Neuronal stem cell (in vitro differentiated cells): Measurements from ENCODE around the gene SAG.

ENCODE experiments used
- DNase-seq: peaks from one replicate; pipeline ENCODE4 v3.0.0-alpha.2; 2013; ENCODE audit warnings: low spot score
- H2AFZ ChIP-seq: one replicate; pipeline ENCODE4 v1.6.1; 2013; ENCODE audit warnings: mild to moderate bottlenecking, low read length, inconsistent platforms
- H2AK5ac ChIP-seq: 2 replicates; pipeline ENCODE4 v1.6.1; 2013; ENCODE audit warnings: low read depth, mild to moderate bottlenecking, inconsistent platforms, low read length, moderate library complexity, mixed read lengths
- H2BK120ac ChIP-seq: 2 replicates; pipeline ENCODE4 v1.6.1; 2013; ENCODE audit warnings: low read depth, mild to moderate bottlenecking, inconsistent platforms, low read length, moderate library complexity, mixed read lengths
- H2BK12ac ChIP-seq: one replicate; pipeline ENCODE4 v1.6.1; 2013; ENCODE audit warnings: low read length, inconsistent platforms
- H2BK15ac ChIP-seq: 2 replicates; pipeline ENCODE4 v1.6.1; 2013; ENCODE audit warnings: mild to moderate bottlenecking, low read length, inconsistent platforms, mixed read lengths
- H2BK5ac ChIP-seq: one replicate; pipeline ENCODE4 v1.6.1; 2013; ENCODE audit warnings: inconsistent platforms, mild to moderate bottlenecking, low read length, moderate library complexity
- H3K14ac ChIP-seq: one replicate; pipeline ENCODE4 v1.6.1; 2013; ENCODE audit warnings: low read length, inconsistent platforms
- H3K18ac ChIP-seq: 2 replicates; pipeline ENCODE4 v1.6.1; 2013; ENCODE audit warnings: low read length, inconsistent platforms
- H3K23ac ChIP-seq: 2 replicates; pipeline ENCODE4 v1.6.1; 2013; ENCODE audit warnings: low read depth, mild to moderate bottlenecking, mixed read lengths, low read length, inconsistent platforms; ENCODE audit not compliant: poor library complexity
- H3K27ac ChIP-seq: replicated peaks from 3 replicates; pipeline ENCODE4 v1.5.1; 2013; ENCODE audit warnings: low read length, inconsistent platforms
- H3K27me3 ChIP-seq, 3 experiments: 2 replicates each; pipeline ENCODE4 v1.6.1; 2013; ENCODE audit warnings: low read length in 3 of 3, mild to moderate bottlenecking in 2 of 3, inconsistent platforms in 1 of 3, low read depth in 1 of 3, mixed read lengths in 1 of 3, moderate library complexity in 1 of 3; ENCODE audit not compliant: control insufficient read depth in 3 of 3, insufficient read depth in 3 of 3
- H3K36me3 ChIP-seq, 2 donors: replicated peaks in 1 of 2; 2 replicates each; pipeline ENCODE4 v1.6.1; 2013; ENCODE audit warnings: low read length in 2 of 2; ENCODE audit not compliant: control insufficient read depth in 2 of 2, insufficient read depth in 2 of 2
- H3K4ac ChIP-seq: 2 replicates; pipeline ENCODE4 v1.6.1; 2013; ENCODE audit warnings: inconsistent platforms, mild to moderate bottlenecking, low read length, moderate library complexity
- H3K4me1 ChIP-seq, 2 donors: 1 replicate in 1 of 2; 2 replicates in 1 of 2; pipeline ENCODE4 v1.6.1; 2013; ENCODE audit warnings: low read length in 2 of 2, low read depth in 1 of 2; ENCODE audit not compliant: control insufficient read depth in 2 of 2, insufficient read depth in 1 of 2
- H3K4me2 ChIP-seq: one replicate; pipeline ENCODE4 v1.6.1; 2013; ENCODE audit warnings: mild to moderate bottlenecking, low read length, inconsistent platforms; ENCODE audit not compliant: insufficient read depth, poor library complexity, severe bottlenecking
- H3K4me3 ChIP-seq, 2 donors: 2 replicates each; pipeline ENCODE4 v1.5.1; 2013; ENCODE audit warnings: low read length in 2 of 2, mild to moderate bottlenecking in 2 of 2, inconsistent platforms in 1 of 2, moderate library complexity in 1 of 2
- H3K79me1 ChIP-seq: one replicate; pipeline ENCODE4 v1.6.1; 2013; ENCODE audit warnings: low read depth, mild to moderate bottlenecking, inconsistent platforms, low read length, moderate library complexity
- H3K9ac ChIP-seq: one replicate; pipeline ENCODE4 v1.6.1; 2013; ENCODE audit warnings: mild to moderate bottlenecking, low read depth, low read length, inconsistent platforms; ENCODE audit not compliant: poor library complexity
- H3K9me3 ChIP-seq, 2 donors: replicated peaks in 1 of 2; 2 replicates each; pipeline versions ENCODE3 to v1.6.1; 2013; ENCODE audit warnings: low read length in 2 of 2, mild to moderate bottlenecking in 2 of 2, inconsistent platforms in 1 of 2, low read depth in 1 of 2, mixed read lengths in 1 of 2, moderate library complexity in 1 of 2; ENCODE audit not compliant: control insufficient read depth in 2 of 2, insufficient read depth in 1 of 2
- H4K8ac ChIP-seq: one replicate; pipeline ENCODE4 v1.6.1; 2013; ENCODE audit warnings: low read depth, mild to moderate bottlenecking, inconsistent platforms, low read length, moderate library complexity
- H4K91ac ChIP-seq: one replicate; pipeline ENCODE4 v1.6.1; 2013; ENCODE audit warnings: low read length, low read depth, mild to moderate bottlenecking, inconsistent platforms; ENCODE audit not compliant: poor library complexity
- WGBS, 2 donors: extraction: QIAGEN DNeasy Blood & Tissue Kit; methylation state at CpG; one replicate each; pipeline ENCODE4 v1.1.7; 2013; ENCODE audit warnings: missing lambda C conversion rate in 2 of 2, mixed read lengths in 1 of 2; ENCODE audit not compliant: insufficient read length in 2 of 2, insufficient replicate concordance in 1 of 2; ENCODE audit errors: extremely low coverage in 2 of 2; 5-methylcytosine and 5-hydroxymethylcytosine counted together

Gene SAG

DNA sequence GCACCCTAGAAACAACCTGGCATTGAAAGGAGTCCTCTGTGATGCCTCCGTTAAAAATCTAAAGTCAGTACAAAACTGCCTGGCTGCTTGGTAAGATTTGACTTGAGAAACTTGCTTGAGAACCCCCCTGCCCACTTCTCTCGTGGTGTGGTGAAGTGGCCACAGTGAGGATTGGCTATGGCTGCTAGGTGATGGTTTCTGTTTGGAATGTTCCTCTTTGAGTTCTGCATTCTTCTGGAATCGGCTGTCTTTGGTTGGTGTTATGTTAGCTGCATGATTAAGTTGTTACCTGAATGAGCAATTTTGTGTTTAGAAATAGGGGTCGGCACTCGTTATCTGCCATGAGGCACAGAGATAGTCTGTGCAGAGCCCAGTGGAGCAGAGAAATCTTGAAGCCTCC, 21.7 kb upstream of the SAG start:
- Histone ChIP-seq H3K36me3 (peaks cover 41 to 89% of the 10 kb centered on the region in 2 donors), H2BK12ac (no peak overlapping the region), H2BK5ac (no peak overlapping the region), H3K23ac (no peak overlapping the region), H4K91ac (no peak overlapping the region), H2BK120ac (no peak overlapping the region), H3K27ac (no peak overlapping the region), H3K79me1 (peaks cover 2% of the 10 kb centered on the region), H3K9me3 (no peaks in the 10 kb centered on the region), H3K4ac (no peak overlapping the region), H3K27me3 (no peaks in the 10 kb centered on the region), H4K8ac (no peak overlapping the region), H2AK5ac (no peak overlapping the region), H3K4me3 (no peak overlapping the region), H2BK15ac (no peak overlapping the region), H3K4me2 (no peak overlapping the region), H3K4me1 (peaks cover 0 to 2% of the 10 kb centered on the region in 2 donors), H2AFZ (no peak overlapping the region), H3K14ac (no peak overlapping the region), H3K9ac (no peak overlapping the region), H3K18ac (no peak overlapping the region)
- DNase-seq, result no peak
- WGBS, 2 donors, result no CpG with 5 or more reads among the region's 5 CpGs

DNA sequence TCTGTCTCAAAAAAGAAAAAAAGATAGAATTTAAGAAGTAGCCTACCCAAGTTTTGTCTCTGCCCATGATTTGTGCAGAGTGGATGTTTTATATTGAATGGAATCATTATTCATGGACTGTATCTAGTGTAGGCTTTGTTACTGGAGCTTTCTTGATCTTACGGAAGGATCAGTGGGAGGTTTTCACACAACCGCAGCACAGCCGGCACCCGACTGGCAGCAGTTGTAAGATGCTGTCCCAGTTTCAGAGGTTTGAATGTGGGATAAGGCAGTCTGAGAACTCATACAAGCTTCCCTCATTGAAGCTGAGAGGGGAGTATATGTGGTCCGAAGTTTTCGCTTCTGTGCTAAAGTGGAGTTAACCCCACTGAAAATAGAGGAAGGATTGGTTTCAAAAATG, 19.7 kb upstream of the SAG start:
- no peak overlapping the region for H3K4me2 ChIP-seq
- DNase-seq, result no peak
- H2BK12ac ChIP-seq, result no peak overlapping the region
- H2AK5ac ChIP-seq, result no peak overlapping the region
- no peak overlapping the region for H3K27ac ChIP-seq
- no peak overlapping the region for H2AFZ ChIP-seq
- H2BK120ac ChIP-seq, result no peak overlapping the region
- H4K8ac ChIP-seq, result no peak overlapping the region
- H3K79me1 ChIP-seq, result no peaks in the 10 kb centered on the region
- H3K4me1 ChIP-seq, result peaks cover 0 to 2% of the 10 kb centered on the region in 2 donors
- H3K36me3 ChIP-seq, result peaks cover 42 to 89% of the 10 kb centered on the region in 2 donors
- H3K14ac ChIP-seq, result no peak overlapping the region
- H3K23ac ChIP-seq, result no peak overlapping the region
- H4K91ac ChIP-seq, result no peak overlapping the region
- no peaks in the 10 kb centered on the region for H3K9me3 ChIP-seq
- H2BK15ac ChIP-seq, result no peak overlapping the region
- no peaks in the 10 kb centered on the region for H3K27me3 ChIP-seq
- H3K18ac ChIP-seq, result no peak overlapping the region
- H2BK5ac ChIP-seq, result no peak overlapping the region
- no peak overlapping the region for H3K4me3 ChIP-seq
- no peak overlapping the region for H3K4ac ChIP-seq
- no CpG with 5 or more reads among the region's 6 CpGs for WGBS, 2 donors
- H3K9ac ChIP-seq, result no peak overlapping the region

DNA sequence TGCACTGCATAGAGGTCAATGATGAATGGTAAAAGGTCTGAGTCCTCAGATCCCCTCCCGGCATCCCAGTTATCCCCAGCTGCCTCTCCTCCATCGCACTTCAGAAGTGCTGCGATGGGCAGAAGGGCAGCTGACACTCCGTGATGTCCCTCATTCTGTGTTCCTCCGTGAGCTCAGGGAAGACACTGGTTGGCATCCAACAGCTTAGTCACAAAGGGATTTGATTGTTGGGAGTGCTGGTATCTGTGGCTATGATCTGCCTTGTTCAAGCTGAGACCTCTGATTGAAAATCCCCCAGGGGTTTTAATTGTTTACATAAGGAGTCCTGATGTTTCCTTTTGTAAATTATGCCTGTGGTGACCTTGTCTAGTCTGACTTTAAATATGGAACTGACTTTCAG, 19.0 kb upstream of the SAG start:
- Histone ChIP-seq H3K4me3 (no peak overlapping the region), H3K4me2 (no peak overlapping the region), H3K14ac (no peak overlapping the region), H3K4ac (no peak overlapping the region), H2AFZ (no peak overlapping the region), H2BK15ac (no peak overlapping the region), H3K27me3 (no peaks in the 10 kb centered on the region), H3K9me3 (no peaks in the 10 kb centered on the region), H2BK12ac (no peak overlapping the region), H3K27ac (no peak overlapping the region), H4K8ac (no peak overlapping the region), H3K79me1 (no peaks in the 10 kb centered on the region), H4K91ac (no peak overlapping the region), H3K18ac (no peak overlapping the region), H2BK5ac (no peak overlapping the region), H3K23ac (no peak overlapping the region), H2BK120ac (no peak overlapping the region), H2AK5ac (no peak overlapping the region), H3K36me3 (peaks cover 47 to 91% of the 10 kb centered on the region in 2 donors), H3K9ac (no peak overlapping the region), H3K4me1 (peaks cover 0 to 2% of the 10 kb centered on the region in 2 donors)
- no peak for DNase-seq
- WGBS, 2 donors, result no CpG with 5 or more reads among the region's 5 CpGs

DNA sequence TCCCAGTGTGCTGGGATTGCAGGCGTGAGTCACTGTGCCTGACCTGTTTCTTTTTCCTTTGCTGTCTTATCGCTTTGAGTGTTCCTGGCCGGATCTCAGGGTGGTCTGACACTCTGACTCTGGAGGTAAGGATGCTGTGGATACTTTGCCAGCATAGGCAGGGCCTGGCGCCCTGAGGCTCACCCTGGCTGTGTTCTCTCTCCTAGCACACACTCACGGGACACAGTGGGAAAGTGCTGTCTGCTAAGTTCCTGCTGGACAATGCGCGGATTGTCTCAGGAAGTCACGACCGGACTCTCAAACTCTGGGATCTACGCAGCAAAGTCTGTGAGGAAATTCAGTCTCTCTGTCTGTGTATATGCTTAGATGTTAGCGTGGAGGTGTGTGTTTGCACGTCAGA, 18.0 kb upstream of the SAG start:
- H3K9me3 ChIP-seq, result no peaks in the 10 kb centered on the region
- no peak overlapping the region for H2BK12ac ChIP-seq
- H3K79me1 ChIP-seq, result no peaks in the 10 kb centered on the region
- WGBS, 2 donors, result no CpG with 5 or more reads among the region's 12 CpGs
- H3K27me3 ChIP-seq, result no peaks in the 10 kb centered on the region
- H2BK15ac ChIP-seq, result no peak overlapping the region
- H3K18ac ChIP-seq, result no peak overlapping the region
- no peak overlapping the region for H3K4me3 ChIP-seq
- no peak overlapping the region for H4K91ac ChIP-seq
- H3K4me2 ChIP-seq, result no peak overlapping the region
- H2AFZ ChIP-seq, result no peak overlapping the region
- H3K23ac ChIP-seq, result no peak overlapping the region
- H2BK120ac ChIP-seq, result no peak overlapping the region
- no peak overlapping the region for H4K8ac ChIP-seq
- no peak overlapping the region for H3K14ac ChIP-seq
- H3K36me3 ChIP-seq, result peaks cover 54 to 95% of the 10 kb centered on the region in 2 donors
- no peak overlapping the region for H2BK5ac ChIP-seq
- H3K4me1 ChIP-seq, result peaks cover 0 to 2% of the 10 kb centered on the region in 2 donors
- no peak overlapping the region for H3K27ac ChIP-seq
- no peak overlapping the region for H2AK5ac ChIP-seq
- no peak overlapping the region for H3K9ac ChIP-seq
- DNase-seq, result no peak
- no peak overlapping the region for H3K4ac ChIP-seq
